Neural progenitor cell (in vitro differentiated cells): Measurements from ENCODE around the gene INTS1. TPM values are rescaled to one million over a fixed set of nuclear protein-coding genes. Genes with fewer than 3 reads are reported as not detected.

Source experiments
- DNase-seq: peaks from one replicate; pipeline ENCODE4 v3.0.0-alpha.2; 2016; ENCODE audit warnings: low spot score
- H2AFZ ChIP-seq: fragments of 200-600 bp; sonication (generic); replicated peaks from 2 replicates; pipeline ENCODE4 v1.6.1; 2016; ENCODE audit warnings: antibody characterized with exemption
- H3F3A ChIP-seq: fragments of 200-600 bp; sonication (generic); 2 replicates; pipeline ENCODE4 v1.6.1; 2016; ENCODE audit warnings: antibody characterized with exemption, low read depth
- H3K27ac ChIP-seq: fragments of 200-600 bp; sonication (generic); 2 replicates; pipeline ENCODE4 v1.5.1; 2016; ENCODE audit warnings: mild to moderate bottlenecking
- H3K27me3 ChIP-seq: fragments of 200-600 bp; sonication (generic); 2 replicates; pipeline ENCODE4 v1.6.1; 2016; ENCODE audit warnings: mild to moderate bottlenecking, moderate library complexity
- H3K36me3 ChIP-seq: fragments of 200-600 bp; sonication (generic); 2 replicates; pipeline ENCODE4 v1.5.1; 2016
- H3K4me1 ChIP-seq: fragments of 200-600 bp; sonication (generic); 2 replicates; pipeline ENCODE4 v1.6.1; 2016; ENCODE audit warnings: mixed run types
- H3K4me2 ChIP-seq: fragments of 200-600 bp; sonication (generic); 2 replicates; pipeline ENCODE4 v1.6.1; 2016
- H3K4me3 ChIP-seq: fragments of 200-600 bp; sonication (generic); 2 replicates; pipeline ENCODE4 v1.5.1; 2016
- H3K79me2 ChIP-seq: fragments of 200-600 bp; sonication (generic); 2 replicates; pipeline ENCODE4 v1.6.1; 2016; ENCODE audit warnings: low read depth
- H3K9ac ChIP-seq: fragments of 200-600 bp; sonication (generic); 2 replicates; pipeline ENCODE4 v1.6.1; 2016
- H3K9me3 ChIP-seq: fragments of 200-600 bp; sonication (generic); 2 replicates; pipeline ENCODE4 v1.5.1; 2016; ENCODE audit warnings: low read depth
- H4K20me1 ChIP-seq: fragments of 200-600 bp; sonication (generic); 2 replicates; pipeline ENCODE4 v1.6.1; 2016; ENCODE audit warnings: low read depth
- H3K27ac Mint-ChIP-seq: 3 replicates; pipeline ENCODE4 v1.8.0; 2021; ENCODE audit warnings: mixed read lengths
- H3K27me3 Mint-ChIP-seq: 2 replicates; pipeline ENCODE4 v1.8.0; 2022; ENCODE audit warnings: low read depth, mild to moderate bottlenecking, inconsistent platforms, moderate library complexity, mixed read lengths; ENCODE audit not compliant: insufficient read depth
- H3K36me3 Mint-ChIP-seq: 3 replicates; pipeline ENCODE4 v1.8.0; 2021; ENCODE audit warnings: mixed read lengths
- H3K4me1 Mint-ChIP-seq: 3 replicates; pipeline ENCODE4 v1.8.0; 2021; ENCODE audit warnings: mixed read lengths
- H3K4me3 Mint-ChIP-seq: 3 replicates; pipeline ENCODE4 v1.8.0; 2021; ENCODE audit warnings: mild to moderate bottlenecking, moderate library complexity, mixed read lengths
- H3K9me3 Mint-ChIP-seq: 3 replicates; pipeline ENCODE4 v1.8.0; 2020; ENCODE audit warnings: mixed read lengths
- EZH2 ChIP-seq: fragments of 200-600 bp; sonication (generic); IDR thresholded peaks from 2 replicates; pipeline ENCODE4 v1.6.1; 2017; ENCODE audit warnings: antibody characterized with exemption, mild to moderate bottlenecking, moderate library complexity
- EZH2phosphoT487 ChIP-seq: fragments of 200-600 bp; sonication (generic); IDR thresholded peaks from 2 replicates; pipeline ENCODE4 v1.6.1; 2017; ENCODE audit warnings: antibody characterized with exemption
- total RNA-seq: library from RNA; depleted of rRNA; stranded (reverse); fragments of >200 nt; gene quantifications from 2 replicates; pipeline ENCODE4 v1.2.3, GENCODE V29; 2015; ENCODE audit warnings: low replicate concordance
- TF ChIP-seq, protein P1 (sequence below): fragments of 200-600 bp; sonication (generic); IDR thresholded peaks from 2 replicates; pipeline ENCODE4 v1.5.1; 2017; ENCODE audit warnings: antibody characterized with exemption, mild to moderate bottlenecking

INTS1 gene
- total RNA-seq, 1 donor from 2014 or later: 16.5 TPM

DNA sequence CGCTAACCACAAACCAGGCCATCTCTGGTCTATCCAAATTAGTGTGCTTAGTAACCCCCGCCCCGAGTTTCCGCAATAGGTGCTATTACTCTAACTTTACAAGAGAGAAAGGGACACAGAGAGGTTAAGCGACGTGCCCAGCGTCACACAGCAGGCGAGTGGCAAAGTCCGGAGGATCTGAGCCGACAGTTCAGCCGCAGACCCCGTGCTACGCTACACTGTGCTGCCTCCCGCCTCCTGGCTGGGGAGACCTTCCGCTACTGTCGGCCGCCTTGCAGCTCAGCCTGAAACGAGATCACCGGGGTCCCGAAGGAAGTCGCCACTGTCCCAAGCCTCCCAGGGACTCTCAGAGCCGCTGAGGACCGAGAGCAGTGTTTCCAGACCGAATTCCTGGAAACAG lies 799 bp downstream of the INTS1 start:
- Histone ChIP-seq H3K4me2 (peak overlapping the region; percentile 95), H2AFZ (no peak overlapping the region), H3K27me3 (no peaks in the 10 kb centered on the region), H3K4me3 (peak overlapping the region; percentile 100), H3F3A (peaks cover 15% of the 10 kb centered on the region), H4K20me1 (peaks cover 23% of the 10 kb centered on the region), H3K36me3 (no peaks in the 10 kb centered on the region), H3K4me1 (peaks cover 6% of the 10 kb centered on the region), H3K9me3 (no peaks in the 10 kb centered on the region), H3K9ac (peak overlapping the region; percentile 97), H3K27ac (no peak overlapping the region), H3K79me2 (peaks cover 33% of the 10 kb centered on the region)
- Mint-ChIP-seq H3K9me3 (no peaks in the 10 kb centered on the region), H3K36me3 (peaks cover 10% of the 10 kb centered on the region), H3K4me3 (peak overlapping the region; percentile 92), H3K27me3 (peaks cover 5% of the 10 kb centered on the region), H3K4me1 (peaks cover 23% of the 10 kb centered on the region), H3K27ac (no peak overlapping the region)
- no peak for TF ChIP-seq EZH2
- TF ChIP-seq, protein P1, sequence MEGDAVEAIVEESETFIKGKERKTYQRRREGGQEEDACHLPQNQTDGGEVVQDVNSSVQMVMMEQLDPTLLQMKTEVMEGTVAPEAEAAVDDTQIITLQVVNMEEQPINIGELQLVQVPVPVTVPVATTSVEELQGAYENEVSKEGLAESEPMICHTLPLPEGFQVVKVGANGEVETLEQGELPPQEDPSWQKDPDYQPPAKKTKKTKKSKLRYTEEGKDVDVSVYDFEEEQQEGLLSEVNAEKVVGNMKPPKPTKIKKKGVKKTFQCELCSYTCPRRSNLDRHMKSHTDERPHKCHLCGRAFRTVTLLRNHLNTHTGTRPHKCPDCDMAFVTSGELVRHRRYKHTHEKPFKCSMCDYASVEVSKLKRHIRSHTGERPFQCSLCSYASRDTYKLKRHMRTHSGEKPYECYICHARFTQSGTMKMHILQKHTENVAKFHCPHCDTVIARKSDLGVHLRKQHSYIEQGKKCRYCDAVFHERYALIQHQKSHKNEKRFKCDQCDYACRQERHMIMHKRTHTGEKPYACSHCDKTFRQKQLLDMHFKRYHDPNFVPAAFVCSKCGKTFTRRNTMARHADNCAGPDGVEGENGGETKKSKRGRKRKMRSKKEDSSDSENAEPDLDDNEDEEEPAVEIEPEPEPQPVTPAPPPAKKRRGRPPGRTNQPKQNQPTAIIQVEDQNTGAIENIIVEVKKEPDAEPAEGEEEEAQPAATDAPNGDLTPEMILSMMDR: no peak
- no peak for TF ChIP-seq EZH2phosphoT487
- DNase-seq: peak; percentile 19

DNA sequence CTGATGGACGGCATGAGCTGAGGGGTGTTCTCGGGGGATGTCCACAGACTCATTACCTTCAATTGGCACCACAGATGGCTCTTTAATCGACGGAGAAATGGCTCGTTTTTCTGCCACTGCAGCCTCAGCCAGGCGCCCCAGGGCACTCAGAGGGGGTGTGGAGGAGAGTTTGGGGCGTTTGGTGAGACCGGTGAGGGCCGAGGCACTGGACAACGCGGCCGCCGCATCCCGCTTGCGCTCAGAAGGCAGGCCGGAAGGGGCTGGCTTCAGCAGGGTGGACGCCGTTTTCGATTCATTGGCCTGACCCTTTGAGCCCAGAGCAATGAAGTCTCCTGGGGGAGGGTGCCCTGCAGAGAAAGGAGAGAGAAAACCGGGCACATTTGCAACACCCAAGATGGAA lies 1.3 kb downstream of the INTS1 start:
- Histone ChIP-seq H3K36me3 (no peaks in the 10 kb centered on the region), H3K27me3 (no peaks in the 10 kb centered on the region), H3K4me1 (peaks cover 6% of the 10 kb centered on the region), H3F3A (peaks cover 15% of the 10 kb centered on the region), H3K9ac (no peak overlapping the region), H4K20me1 (peaks cover 23% of the 10 kb centered on the region), H3K79me2 (peaks cover 33% of the 10 kb centered on the region), H3K4me2 (peak overlapping the region; percentile 95), H3K27ac (no peak overlapping the region), H3K9me3 (no peaks in the 10 kb centered on the region), H3K4me3 (peak overlapping the region; percentile 100), H2AFZ (no peak overlapping the region)
- DNase-seq: no peak
- peaks cover 23% of the 10 kb centered on the region for H3K4me1 Mint-ChIP-seq
- no peak overlapping the region for H3K27ac Mint-ChIP-seq
- H3K27me3 Mint-ChIP-seq: peaks cover 2% of the 10 kb centered on the region
- peak overlapping the region; percentile 92 for H3K4me3 Mint-ChIP-seq
- TF ChIP-seq EZH2: no peak
- TF ChIP-seq EZH2phosphoT487: no peak
- TF ChIP-seq, protein P1: no peak
- peaks cover 10% of the 10 kb centered on the region for H3K36me3 Mint-ChIP-seq
- no peaks in the 10 kb centered on the region for H3K9me3 Mint-ChIP-seq

DNA sequence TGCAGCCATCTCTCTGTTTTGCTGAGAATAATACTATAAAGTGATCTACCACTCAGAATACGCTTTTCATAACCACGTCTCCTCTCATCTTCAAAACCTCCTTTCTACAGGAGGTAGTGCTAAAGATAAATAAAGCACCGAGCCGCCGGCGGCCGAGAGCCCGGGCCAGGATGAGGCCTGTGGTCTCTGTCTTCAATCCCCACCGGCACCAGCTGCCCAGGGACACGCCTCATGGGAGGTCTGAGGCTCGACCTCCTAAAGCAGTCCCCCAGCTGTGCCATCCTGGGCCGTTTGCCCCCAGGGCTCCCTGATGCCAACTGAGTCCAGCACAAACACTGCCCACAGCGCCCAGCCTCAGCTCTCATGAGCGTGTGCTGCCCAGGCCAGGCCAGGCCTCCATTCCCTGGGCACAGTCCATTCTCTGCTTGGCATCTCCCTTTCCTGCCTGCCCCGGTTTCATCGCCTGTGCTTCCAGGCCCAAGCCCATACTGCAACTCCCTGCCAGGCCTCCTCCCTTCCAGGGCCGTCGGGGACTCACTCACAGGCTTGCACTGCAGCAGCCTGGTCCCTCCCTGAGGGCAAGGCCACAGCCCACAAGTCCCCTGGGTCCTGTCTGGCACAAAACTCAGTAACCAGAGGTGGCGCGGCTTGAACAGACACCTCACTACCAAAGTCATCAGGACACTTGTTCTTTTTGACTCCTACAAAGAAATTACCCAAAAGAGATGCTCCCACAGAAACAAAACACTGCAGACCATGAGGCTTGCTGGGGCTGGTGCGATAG lies 2.5 kb downstream of the INTS1 start:
- no peak overlapping the region for H3K9ac ChIP-seq
- H3K9me3 Mint-ChIP-seq: no peaks in the 10 kb centered on the region
- H3K79me2 ChIP-seq: peaks cover 33% of the 10 kb centered on the region
- no peaks in the 10 kb centered on the region for H3K36me3 ChIP-seq
- H4K20me1 ChIP-seq: peaks cover 23% of the 10 kb centered on the region
- peak overlapping the region; percentile 92 for H3K4me3 Mint-ChIP-seq
- peaks cover 6% of the 10 kb centered on the region for H3K4me1 ChIP-seq
- no peak overlapping the region for H3K27ac Mint-ChIP-seq
- H3F3A ChIP-seq: peaks cover 12% of the 10 kb centered on the region
- no peaks in the 10 kb centered on the region for H3K27me3 ChIP-seq
- peaks cover 20% of the 10 kb centered on the region for H3K4me1 Mint-ChIP-seq
- peaks cover 10% of the 10 kb centered on the region for H3K36me3 Mint-ChIP-seq
- no peak overlapping the region for H3K4me2 ChIP-seq
- TF ChIP-seq EZH2phosphoT487: no peak
- TF ChIP-seq, protein P1: no peak
- TF ChIP-seq EZH2: no peak
- no peak overlapping the region for H2AFZ ChIP-seq
- no peak overlapping the region for H3K27ac ChIP-seq
- peaks cover 2% of the 10 kb centered on the region for H3K27me3 Mint-ChIP-seq
- no peaks in the 10 kb centered on the region for H3K9me3 ChIP-seq
- H3K4me3 ChIP-seq: no peak overlapping the region
- DNase-seq: no peak
